ENCODE results near the gene SYNGR2.

Gene SYNGR2

DNA sequence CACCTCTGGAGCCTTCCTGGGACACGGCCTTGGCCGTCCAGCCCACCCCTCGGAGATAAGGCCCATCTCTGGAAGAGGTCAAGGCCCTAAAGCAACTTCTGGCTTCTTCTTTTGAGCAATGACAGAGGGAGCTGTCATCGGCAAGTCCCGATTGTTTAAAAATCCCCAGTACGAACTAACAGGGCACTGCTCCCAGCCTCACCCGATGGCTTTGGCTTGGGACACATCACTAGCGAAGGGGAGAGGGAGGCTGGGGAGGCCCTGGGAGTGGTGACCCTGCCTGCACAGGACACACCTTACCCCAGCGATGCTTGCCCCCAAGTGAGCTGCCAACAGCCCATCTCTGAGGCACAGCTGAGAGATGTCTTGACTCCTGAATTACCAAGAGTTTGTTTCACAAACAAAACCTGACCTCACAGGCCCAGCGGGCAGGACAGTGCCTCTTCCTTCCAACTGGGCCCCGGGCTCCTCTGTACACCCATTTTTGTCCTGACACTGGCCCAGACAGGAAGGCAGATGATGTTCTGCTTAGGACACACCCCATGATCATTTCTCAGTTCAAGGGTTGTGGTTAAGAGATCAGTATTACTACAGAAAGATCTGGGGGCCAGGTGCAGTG lies 4.8 kb downstream of the SYNGR2 start:
- no peak for DNase-seq

DNA sequence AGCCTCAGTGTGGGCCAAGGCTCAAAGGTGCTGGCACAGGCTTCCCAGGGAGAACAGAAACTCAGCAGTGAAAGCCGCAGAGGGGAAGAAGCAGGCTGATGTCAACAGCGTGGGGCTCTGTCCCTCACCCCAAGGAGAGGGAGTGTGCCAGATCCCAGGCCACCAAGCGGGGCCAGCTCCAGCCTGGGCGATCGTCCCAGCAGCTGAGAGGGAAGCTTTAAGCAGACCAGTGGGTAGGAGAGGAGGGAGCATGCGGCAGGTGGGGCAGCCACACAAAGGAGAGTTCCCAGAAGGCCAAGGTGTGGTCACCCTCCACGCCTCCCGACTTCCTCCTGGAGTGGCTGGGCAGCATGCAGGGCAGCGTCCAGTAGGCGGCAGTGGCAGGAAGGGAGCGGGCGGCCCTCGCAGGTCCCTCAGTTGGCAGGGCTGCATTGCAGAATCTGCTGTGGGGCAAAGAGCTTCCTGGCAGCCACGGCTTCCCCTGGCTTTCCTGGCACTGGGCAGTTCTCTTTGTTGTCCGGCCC lies 6.0 kb downstream of the SYNGR2 start:
- DNase-seq = peak; percentile 81

DNA sequence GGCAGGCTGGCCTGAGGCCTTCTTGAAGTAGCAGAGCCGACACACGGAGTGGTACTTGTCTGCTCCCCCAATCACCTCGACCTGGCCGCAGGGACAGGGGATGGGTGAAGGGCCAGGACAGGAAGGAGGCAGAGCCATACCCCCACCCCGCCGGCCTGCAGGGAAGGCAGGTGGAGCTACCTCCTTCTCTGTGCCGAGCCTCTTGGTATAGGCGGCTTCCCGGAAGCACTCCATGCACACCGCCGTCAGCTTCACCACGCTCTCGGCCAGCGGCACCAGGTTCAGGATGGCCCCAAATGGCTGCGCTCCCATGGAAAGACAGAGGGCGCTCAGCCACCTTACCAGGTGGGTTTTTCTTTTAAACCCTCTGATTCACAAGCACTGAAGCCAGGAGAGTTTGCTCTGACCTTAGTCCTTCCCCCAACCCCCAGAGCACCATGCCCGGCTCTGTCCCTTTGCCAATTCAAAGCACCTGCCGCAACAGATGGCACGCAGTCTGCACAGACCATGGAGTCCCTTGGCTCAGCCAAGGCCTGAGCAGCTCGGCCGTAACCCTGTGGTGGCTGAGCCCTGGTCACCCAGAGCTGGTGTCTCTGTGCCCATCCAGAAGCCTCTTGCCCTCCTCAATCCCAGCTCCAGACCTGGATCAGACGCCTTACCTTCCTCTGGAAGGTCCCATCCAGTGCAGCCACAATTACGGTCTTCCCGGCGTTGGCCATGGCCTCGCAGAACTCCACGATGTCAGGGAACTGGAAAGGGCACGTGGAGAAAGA lies 6.7 kb downstream of the SYNGR2 start:
- peak; percentile 86 for DNase-seq

DNA sequence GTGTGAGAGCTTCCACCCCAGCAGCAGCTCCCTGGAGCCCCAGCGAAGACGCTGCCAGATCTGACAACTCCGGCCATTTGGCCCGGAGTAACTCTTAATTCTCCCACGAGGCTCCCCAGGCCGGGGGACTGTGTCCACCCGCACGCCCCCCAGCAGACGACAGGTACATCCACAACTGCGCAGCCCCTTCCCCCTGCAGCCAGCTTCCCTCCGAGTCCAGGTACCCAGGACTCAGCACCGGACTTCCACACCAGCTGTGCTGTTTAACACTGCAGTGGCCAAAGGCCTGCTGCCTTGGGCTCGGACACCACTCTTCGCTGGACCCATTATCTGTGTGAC lies 7.2 kb downstream of the SYNGR2 start:
- no peak for DNase-seq

DNA sequence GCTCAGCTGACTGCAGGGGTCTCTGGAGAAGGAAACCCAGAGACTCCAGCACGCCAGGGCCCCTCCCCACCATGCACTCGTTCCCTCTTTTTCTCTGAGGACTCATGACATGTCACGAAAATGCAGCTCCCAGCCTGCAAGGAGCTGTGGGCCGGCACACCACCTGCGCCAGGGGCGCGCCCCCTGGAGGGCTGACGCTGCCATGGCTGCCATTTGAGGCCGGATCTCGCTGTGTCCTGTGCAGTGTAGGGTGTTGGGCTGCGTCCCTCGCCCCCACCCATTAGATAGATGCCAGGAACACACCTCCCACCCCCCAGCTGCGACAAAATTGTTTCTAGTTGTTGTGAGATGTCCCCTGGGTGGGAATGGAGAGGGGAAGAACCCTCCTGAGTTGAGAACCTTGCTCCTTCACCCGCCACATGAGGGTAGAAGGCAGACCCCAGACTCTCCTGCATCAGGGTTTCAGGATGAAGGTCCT lies 8.2 kb downstream of the SYNGR2 start:
- DNase-seq = no peak

- DNase-seq = no peak
These were observed 11.0 kb downstream of the SYNGR2 start for GRCh38 chr17:78179372-78179771.

DNA sequence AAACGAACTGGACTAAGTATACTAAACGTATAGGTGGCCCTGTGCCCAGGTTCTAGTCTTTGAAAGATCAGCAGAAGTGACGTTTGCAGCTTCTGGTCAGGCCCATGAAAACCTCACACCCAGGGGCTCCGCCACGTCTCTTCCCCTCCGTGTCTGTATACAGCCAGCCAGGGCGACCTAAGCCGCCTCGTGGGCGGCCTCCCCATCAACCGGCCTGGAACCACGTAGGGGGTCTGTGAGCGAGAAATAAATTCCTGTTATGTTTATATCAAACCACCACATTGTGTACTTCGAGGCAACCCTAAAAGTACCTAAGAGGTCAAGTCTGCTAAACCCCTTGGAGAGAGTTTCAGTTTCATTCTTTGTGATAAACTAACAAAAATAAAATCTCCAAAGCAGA lies 11.7 kb downstream of the SYNGR2 start:
- no peak for DNase-seq

- no peak for DNase-seq
These were observed 12.1 kb downstream of the SYNGR2 start for GRCh38 chr17:78180508-78180907.

DNA sequence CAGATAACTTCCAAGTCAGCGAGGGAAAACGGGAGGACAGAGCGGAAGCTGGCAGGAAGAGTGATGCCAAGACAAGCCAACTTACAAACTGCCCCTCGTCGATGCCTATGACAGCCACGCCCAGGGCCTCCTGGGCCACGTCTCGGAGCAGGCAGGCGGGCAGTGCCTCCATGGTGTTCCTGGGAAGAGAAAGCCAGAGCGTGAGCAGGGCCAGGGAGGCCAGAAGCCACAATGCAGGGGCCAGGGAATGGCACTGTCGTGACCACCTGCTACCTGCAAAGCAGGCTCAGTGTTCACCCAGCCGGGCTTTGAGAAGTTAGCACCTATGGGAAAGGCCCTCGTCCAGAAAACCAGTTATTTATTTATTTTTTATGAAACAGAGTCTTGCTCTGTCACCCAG lies 14.1 kb downstream of the SYNGR2 start:
- DNase-seq = no peak

- DNase-seq = no peak
These were observed 15.5 kb downstream of the SYNGR2 start for GRCh38 chr17:78183916-78184315.

- no peak for DNase-seq
These were observed 16.0 kb downstream of the SYNGR2 start for GRCh38 chr17:78184351-78184750.

DNA sequence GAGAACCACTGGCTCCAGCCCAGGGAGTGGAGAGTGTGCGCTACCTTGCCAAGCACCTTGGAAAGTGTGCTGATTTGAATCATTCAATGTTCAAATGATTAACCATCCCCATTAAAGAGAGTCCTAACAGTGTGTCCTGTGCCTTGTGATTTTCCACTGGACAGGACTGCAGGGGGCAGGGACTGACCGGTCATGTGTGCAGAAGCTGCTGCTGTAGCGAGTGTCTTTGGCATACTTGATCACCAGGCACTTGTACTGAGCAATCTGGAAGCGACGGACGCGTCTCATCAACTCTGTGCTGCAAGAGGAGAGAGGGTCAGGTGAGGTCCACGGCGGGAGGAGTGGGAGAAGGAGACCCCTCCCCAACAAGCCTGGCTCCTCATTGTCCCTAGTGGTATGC lies 16.5 kb downstream of the SYNGR2 start:
- no peak for DNase-seq

DNA sequence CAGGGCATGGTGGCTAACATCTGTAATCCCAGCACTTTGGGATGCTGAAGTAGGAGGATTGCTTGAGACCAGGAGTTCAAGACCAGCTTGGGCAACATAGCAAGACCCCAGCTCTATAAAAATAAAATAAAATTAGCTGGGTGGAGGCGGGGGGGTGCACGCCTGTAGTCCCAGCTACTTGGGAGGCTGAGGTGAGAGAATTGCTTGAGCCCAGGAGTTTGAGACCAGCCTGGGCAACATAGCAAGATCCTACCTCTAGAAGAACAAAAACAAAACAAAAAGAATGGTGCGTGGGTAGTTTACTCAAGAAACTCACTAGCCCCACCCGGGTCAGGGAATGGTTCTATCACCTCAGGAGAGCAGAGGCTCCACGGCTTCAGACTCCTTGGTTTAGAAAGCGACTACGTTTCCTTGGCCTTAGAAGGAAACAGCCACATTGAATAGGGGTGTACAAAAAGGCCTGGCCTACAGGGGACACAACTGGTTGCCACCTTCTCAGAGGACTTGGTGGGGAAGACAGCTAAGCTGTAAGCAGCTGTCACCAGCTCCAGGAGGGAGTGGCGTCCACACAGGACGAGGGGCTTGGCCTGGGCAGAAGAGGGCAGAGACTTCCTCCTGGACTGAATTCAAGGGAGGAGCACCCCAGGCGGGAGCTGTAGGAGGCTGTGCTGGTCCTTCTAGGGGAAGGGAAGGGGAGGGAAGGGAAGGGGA lies 17.8 kb downstream of the SYNGR2 start:
- no peak for DNase-seq

GRCh38 chr17:78186692-78187595 lies 18.6 kb downstream of the SYNGR2 start, which contains the start of the genes AFMID and TK1:
Gene AFMID, plus strand, starts transcription at chr17:78187362. Its CDS starts 9 bp downstream, at chr17:78187371.
Gene TK1, minus strand, starts transcription at chr17:78187052. Its CDS starts 58 bp downstream, at chr17:78186994.
- DNase-seq = peak; percentile 94

DNA sequence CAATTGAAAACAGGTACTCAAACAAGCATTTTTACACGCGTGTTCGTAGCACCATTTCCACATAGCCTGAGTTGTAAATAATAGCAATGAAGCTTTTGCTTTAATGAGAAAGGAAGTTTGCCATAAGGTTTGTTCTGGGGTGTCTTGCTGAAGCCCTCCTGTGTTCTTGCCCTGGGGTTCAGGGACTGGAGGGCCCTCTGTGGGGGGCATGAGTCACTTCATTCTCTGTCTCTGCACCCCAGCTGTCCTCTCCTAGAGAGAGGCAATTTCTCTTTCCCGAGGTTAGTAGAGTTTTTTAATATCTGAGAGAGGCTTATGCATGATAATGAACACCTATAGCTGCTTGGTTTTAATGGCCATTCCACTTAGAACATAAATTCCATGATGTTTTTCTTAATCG lies 28.3 kb downstream of the SYNGR2 start:
- DNase-seq = no peak

GRCh38 chr17:78197147-78197832 lies 28.9 kb downstream of the SYNGR2 start:
- DNase-seq = no peak

GRCh38 chr17:78200451-78200850 lies 32.1 kb downstream of the SYNGR2 start:
- no peak for DNase-seq

GRCh38 chr17:78202666-78203065 lies 34.3 kb downstream of the SYNGR2 start:
- no peak for DNase-seq

DNA sequence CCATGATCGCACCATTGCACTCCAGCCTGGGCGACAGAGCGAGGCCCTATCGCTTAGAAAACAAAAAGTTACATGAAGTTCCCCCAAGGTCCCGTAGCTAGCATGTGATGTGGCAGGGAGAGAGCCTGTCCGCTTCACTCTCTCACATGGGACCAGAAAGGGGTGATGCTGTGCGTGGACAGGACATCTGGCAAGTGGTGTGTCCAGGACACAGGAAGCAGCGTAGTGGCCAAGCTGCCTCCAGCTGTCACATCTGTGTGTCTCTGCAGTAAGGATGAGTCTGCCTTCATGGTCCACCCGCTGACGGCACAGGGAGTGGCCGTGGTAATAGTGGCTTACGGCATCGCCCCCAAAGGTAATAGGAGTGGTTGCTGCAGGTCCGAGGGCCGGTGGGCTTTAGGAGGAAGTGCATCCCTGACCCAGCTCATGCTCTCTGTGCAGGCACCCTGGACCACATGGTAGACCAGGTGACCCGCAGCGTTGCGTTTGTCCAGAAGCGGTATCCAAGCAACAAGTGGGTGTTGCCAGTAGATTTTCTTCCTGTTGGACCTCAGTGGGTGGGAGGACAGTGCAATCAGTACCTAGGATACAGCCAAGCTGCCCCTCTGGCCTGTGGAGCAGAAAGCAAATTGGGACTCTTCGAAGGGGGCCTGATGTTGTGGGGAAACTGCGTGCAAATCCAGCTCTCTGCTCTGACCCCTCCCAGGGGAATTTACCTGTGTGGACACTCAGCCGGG lies 36.2 kb downstream of the SYNGR2 start:
- DNase-seq = no peak

DNA sequence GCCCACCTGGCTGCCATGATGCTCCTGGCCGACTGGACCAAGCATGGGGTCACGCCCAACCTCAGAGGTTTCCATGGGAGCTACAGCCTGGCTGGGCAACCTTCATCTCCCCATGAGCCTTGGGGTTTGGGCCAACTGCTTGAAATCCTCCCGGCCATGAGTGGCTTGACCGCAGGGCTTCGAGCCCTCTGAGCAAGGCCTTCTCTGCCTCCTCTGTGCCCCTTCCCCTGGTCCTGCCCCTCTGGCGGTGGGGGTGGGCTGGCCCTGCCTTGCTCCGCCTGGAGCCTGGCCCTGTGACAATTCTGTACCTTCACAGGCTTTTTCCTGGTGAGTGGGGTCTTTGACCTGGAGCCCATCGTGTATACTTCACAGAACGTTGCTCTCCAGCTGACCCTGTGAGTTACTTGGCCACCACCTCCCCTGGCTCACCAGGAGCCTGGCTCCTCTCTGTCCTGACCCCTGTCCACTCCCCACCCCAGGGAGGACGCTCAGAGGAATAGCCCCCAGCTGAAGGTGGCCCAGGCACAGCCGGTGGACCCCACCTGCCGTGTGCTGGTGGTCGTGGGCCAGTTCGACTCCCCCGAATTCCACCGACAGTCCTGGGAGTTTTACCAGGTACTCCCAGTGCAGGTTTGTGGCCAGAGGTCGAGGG lies 36.9 kb downstream of the SYNGR2 start:
- DNase-seq = no peak

DNA sequence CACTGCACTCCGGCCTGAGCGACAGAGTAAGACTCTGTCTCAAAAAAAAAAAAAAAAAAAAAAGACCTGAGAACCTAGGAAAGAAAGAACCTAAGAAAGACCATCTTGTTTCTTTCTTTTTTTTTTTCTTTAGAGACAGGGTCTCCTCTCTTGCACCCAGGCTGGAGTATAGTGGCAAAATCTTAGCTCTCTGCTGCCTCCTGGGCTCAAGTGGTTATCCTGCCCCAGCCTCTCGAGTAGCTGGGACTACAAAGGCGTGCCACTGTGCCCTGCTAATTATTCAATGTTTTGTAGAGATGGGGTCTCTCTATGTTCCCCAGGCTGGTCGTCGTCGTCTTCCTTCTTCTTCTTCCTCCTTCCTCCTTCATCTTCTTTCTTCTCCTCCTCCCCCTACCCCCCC lies 37.9 kb downstream of the SYNGR2 start:
- no peak for DNase-seq
